ENCODE data around the gene TMEM273. TPM values are rescaled to one million over a fixed set of nuclear protein-coding genes. Genes with fewer than 3 reads are reported as not detected.
A peak's percentile ranks its signal among the peaks of the same experiment; 100 is the strongest.

TMEM273 gene
- total and polyA plus RNA-seq, 4 donors = 12.0 to 41.8 (median 17.5) TPM

DNA sequence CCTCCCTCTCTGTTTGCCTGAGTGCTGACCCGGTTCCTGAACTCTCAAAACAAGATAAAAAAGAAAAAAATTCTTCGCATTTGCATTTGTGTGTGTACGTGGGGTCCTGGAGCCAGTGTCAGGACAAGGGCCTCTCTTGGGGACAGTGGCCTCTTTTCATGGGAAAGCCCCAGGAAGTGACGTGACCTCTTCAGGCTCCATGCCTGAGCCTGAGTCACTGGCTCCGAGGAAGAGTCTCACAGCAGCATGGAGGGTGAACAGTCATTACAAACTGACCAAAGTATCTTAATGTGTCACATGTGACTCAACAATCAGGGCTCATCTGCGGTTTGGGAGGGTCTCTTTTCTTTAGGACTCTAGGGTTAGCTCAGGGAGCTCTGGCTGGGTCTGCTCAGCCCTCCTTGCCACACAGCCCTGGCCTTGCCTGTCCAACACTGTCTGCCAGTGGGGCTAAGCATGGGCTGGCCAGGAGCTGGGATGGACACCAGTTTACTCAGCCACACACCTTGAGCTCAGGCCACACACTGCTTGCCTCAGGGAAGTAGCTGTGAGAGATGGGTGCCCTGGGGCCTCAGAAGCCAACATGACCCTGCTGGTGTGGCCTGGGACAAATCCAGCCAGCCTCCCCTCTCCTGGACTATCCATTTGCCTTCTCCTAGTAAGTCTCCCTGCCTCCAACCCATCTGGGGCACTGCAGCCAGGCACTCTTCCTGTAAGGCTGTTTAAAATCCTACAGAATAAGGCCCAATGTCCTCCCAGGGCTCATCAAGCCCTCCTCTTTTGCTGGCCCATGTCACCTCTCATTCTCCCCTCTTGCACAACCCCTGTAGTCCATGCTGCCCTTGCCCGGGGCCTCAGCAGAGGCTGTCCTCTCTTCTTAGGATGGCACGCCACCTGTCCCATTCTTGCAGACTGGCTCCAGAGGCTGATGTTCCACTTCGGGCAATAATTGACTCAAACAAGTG, 10.5 kb downstream of the TMEM273 start:
- peak in 2 of 3 donors; percentile 43 to 55 for DNase-seq

GRCh38 chr10:49176310-49177268, 11.6 kb downstream of the TMEM273 start:
- Histone ChIP-seq H3K27me3 (ENCODE audit: control insufficient read depth in 3 of 3, insufficient read depth in 3 of 3, low read length in 2 of 3) (no peaks in the 10 kb centered on the region), H3K9ac (ENCODE audit: insufficient read depth in 1 of 2, low read length in 2 of 2) (no peak overlapping the region), H3K9me3 (ENCODE audit: control insufficient read depth in 4 of 4, insufficient read depth in 3 of 4, low read length in 3 of 4) (no peaks in the 10 kb centered on the region), H3K36me3 (ENCODE audit: control insufficient read depth in 4 of 4, insufficient read depth in 4 of 4, low read length in 4 of 4) (no peaks in the 10 kb centered on the region), H3K4me3 (no peak overlapping the region), H3K27ac (ENCODE audit: low read depth in 1 of 2, low read length in 1 of 2) (peak overlapping the region in 1 of 2 donors; percentile 58), H3K4me1 (ENCODE audit: control insufficient read depth in 5 of 5, insufficient read depth in 5 of 5, low read length in 5 of 5) (peaks cover 0 to 14% (median 5%) of the 10 kb centered on the region in 5 donors)
- 88 to 92% methylated on average over 19 of the region's 19 CpGs for WGBS, 2 donors
- no peak for DNase-seq
- TF ChIP-seq, protein P1, sequence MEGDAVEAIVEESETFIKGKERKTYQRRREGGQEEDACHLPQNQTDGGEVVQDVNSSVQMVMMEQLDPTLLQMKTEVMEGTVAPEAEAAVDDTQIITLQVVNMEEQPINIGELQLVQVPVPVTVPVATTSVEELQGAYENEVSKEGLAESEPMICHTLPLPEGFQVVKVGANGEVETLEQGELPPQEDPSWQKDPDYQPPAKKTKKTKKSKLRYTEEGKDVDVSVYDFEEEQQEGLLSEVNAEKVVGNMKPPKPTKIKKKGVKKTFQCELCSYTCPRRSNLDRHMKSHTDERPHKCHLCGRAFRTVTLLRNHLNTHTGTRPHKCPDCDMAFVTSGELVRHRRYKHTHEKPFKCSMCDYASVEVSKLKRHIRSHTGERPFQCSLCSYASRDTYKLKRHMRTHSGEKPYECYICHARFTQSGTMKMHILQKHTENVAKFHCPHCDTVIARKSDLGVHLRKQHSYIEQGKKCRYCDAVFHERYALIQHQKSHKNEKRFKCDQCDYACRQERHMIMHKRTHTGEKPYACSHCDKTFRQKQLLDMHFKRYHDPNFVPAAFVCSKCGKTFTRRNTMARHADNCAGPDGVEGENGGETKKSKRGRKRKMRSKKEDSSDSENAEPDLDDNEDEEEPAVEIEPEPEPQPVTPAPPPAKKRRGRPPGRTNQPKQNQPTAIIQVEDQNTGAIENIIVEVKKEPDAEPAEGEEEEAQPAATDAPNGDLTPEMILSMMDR (IDR thresholded peaks at IDR 0.05; ENCODE audit: control extremely low read depth, extremely low read depth) = no peak
- no peak for ATAC-seq (ENCODE audit: insufficient read depth, low FRiP score)

More for the DNA sequence above, 10.5 kb downstream of the TMEM273 start:
- H3K4me3 ChIP-seq = no peak overlapping the region
- H3K27me3 ChIP-seq (ENCODE audit: control insufficient read depth in 3 of 3, insufficient read depth in 3 of 3, low read length in 2 of 3) = no peaks in the 10 kb centered on the region
- TF ChIP-seq, protein P1 (IDR thresholded peaks at IDR 0.05; ENCODE audit: control extremely low read depth, extremely low read depth) = no peak
- no peaks in the 10 kb centered on the region for H3K36me3 ChIP-seq (ENCODE audit: control insufficient read depth in 4 of 4, insufficient read depth in 4 of 4, low read length in 4 of 4)
- peak overlapping the region; percentile 8 to 58 for H3K27ac ChIP-seq (ENCODE audit: low read depth in 1 of 2, low read length in 1 of 2)
- peaks cover 0 to 14% (median 5%) of the 10 kb centered on the region in 5 donors for H3K4me1 ChIP-seq (ENCODE audit: control insufficient read depth in 5 of 5, insufficient read depth in 5 of 5, low read length in 5 of 5)
- WGBS, 2 donors = 56 to 57% methylated on average over 9 of the region's 9 CpGs
- H3K9ac ChIP-seq (ENCODE audit: insufficient read depth in 1 of 2, low read length in 2 of 2) = no peak overlapping the region
- peak; percentile 80 for ATAC-seq (ENCODE audit: insufficient read depth, low FRiP score)
- no peaks in the 10 kb centered on the region for H3K9me3 ChIP-seq (ENCODE audit: control insufficient read depth in 4 of 4, insufficient read depth in 3 of 4, low read length in 3 of 4)

DNA sequence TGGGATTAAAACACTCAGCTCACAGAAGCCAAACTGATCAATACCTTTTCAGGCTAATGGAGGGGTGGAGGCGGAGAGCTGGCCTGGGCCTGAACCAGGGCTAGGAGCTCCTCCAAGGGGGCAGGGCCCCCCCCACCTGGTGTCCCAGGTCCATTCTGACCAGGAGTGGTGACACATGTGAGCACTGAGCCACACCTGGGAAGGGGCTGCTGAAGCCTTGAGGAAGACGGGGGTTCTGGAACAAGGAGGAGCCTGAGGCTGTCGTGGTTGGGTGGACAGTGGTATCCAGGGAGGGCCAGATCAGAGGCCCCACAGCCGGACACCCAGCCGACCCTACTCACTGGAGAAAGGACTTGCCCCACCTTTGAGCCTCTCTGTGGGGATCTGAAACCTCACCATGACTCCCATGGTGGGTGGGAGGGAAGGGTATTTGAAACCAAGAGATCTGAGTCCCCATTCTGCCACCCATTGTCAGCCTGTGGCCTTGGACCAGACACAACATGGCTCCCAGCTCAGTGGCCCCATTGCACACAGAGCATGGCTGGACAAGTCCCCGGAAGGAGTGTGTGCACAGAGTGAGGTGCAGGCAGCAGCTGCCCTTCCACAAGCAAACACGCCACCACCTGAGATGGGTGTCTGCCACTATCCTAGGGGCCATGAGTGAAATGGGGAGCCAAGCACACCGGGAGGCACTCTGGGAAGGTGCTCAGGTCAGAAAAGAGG, 12.4 kb downstream of the TMEM273 start:
- ATAC-seq (ENCODE audit: insufficient read depth, low FRiP score) (no peak), DNase-seq (no peak)
- H3K27ac ChIP-seq (ENCODE audit: low read depth in 1 of 2, low read length in 1 of 2) = no peak overlapping the region
- WGBS, 2 donors = 97 to 99% methylated on average over 8 of the region's 8 CpGs
- no peaks in the 10 kb centered on the region for H3K9me3 ChIP-seq (ENCODE audit: control insufficient read depth in 4 of 4, insufficient read depth in 3 of 4, low read length in 3 of 4)
- no peaks in the 10 kb centered on the region for H3K36me3 ChIP-seq (ENCODE audit: control insufficient read depth in 4 of 4, insufficient read depth in 4 of 4, low read length in 4 of 4)
- TF ChIP-seq, protein P1 (IDR thresholded peaks at IDR 0.05; ENCODE audit: control extremely low read depth, extremely low read depth) = no peak
- H3K4me3 ChIP-seq = no peak overlapping the region
- H3K27me3 ChIP-seq (ENCODE audit: control insufficient read depth in 3 of 3, insufficient read depth in 3 of 3, low read length in 2 of 3) = no peaks in the 10 kb centered on the region
- H3K4me1 ChIP-seq (ENCODE audit: control insufficient read depth in 5 of 5, insufficient read depth in 5 of 5, low read length in 5 of 5) = peaks cover 0 to 14% (median 5%) of the 10 kb centered on the region in 5 donors
- H3K9ac ChIP-seq (ENCODE audit: insufficient read depth in 1 of 2, low read length in 2 of 2) = no peak overlapping the region
